Muscle layer of colon (tissue), 2 donors: ENCODE results near the gene NAV2.

Experiments used
- H3K27ac ChIP-seq: one replicate; pipeline ENCODE4 v1.7.0; 2013; ENCODE audit warnings: low read depth, mild to moderate bottlenecking, low read length, moderate library complexity
- H3K27me3 ChIP-seq, 2 donors: one replicate each; pipeline ENCODE4 v1.7.0; 2013; ENCODE audit warnings: low read length in 2 of 2, mild to moderate bottlenecking in 2 of 2; ENCODE audit not compliant: insufficient read depth in 2 of 2, control insufficient read depth in 1 of 2
- H3K36me3 ChIP-seq: one replicate; pipeline ENCODE4 v1.7.0; 2013; ENCODE audit warnings: mild to moderate bottlenecking, low read length; ENCODE audit not compliant: insufficient read depth
- H3K4me1 ChIP-seq: one replicate; pipeline ENCODE4 v1.7.0; 2013; ENCODE audit warnings: mild to moderate bottlenecking, low read length; ENCODE audit not compliant: insufficient read depth
- H3K4me3 ChIP-seq, 2 donors: one replicate each; pipeline ENCODE4 v1.7.0; 2013; ENCODE audit warnings: low read length in 2 of 2, low read depth in 1 of 2, mild to moderate bottlenecking in 1 of 2, moderate library complexity in 1 of 2
- H3K9ac ChIP-seq: one replicate; pipeline ENCODE4 v1.7.0; 2013; ENCODE audit warnings: low read length
- H3K9me3 ChIP-seq: one replicate; pipeline ENCODE4 v1.7.0; 2013; ENCODE audit warnings: mild to moderate bottlenecking, low read length
- donor health status: abdominal sarcoma.
- donor health status: Adenocarcinoma of cecum.

NAV2 gene

GRCh38 chr11:19704213-19704612, 8.4 kb upstream of the NAV2 start:
- Histone ChIP-seq H3K4me1 (peaks cover 46% of the 10 kb centered on the region), H3K9ac (no peak overlapping the region), H3K9me3 (no peaks in the 10 kb centered on the region), H3K27ac (peak overlapping the region; percentile 70), H3K4me3 (no peak overlapping the region), H3K36me3 (no peaks in the 10 kb centered on the region), H3K27me3 (no peaks in the 10 kb centered on the region)

GRCh38 chr11:19705936-19706335, 6.7 kb upstream of the NAV2 start:
- Histone ChIP-seq H3K27ac (peak overlapping the region; percentile 80), H3K9me3 (no peaks in the 10 kb centered on the region), H3K9ac (no peak overlapping the region)

GRCh38 chr11:19711911-19712280, 741 bp upstream of the NAV2 start:
- Histone ChIP-seq H3K4me3 (peak overlapping the region; percentile 44 to 60), H3K27me3 (peaks cover 0 to 9% of the 10 kb centered on the region in 2 donors), H3K9me3 (no peaks in the 10 kb centered on the region), H3K9ac (peak overlapping the region; percentile 67), H3K36me3 (no peaks in the 10 kb centered on the region), H3K4me1 (peaks cover 33% of the 10 kb centered on the region), H3K27ac (peak overlapping the region; percentile 96)

More at GRCh38 chr11:19705936-19706335, 6.7 kb upstream of the NAV2 start:
- no peaks in the 10 kb centered on the region for H3K27me3 ChIP-seq
- H3K4me1 ChIP-seq: peaks cover 47% of the 10 kb centered on the region
- no peaks in the 10 kb centered on the region for H3K36me3 ChIP-seq
- no peak overlapping the region for H3K4me3 ChIP-seq

GRCh38 chr11:19713196-19714021, 772 bp downstream of the NAV2 start:
- peaks cover 44% of the 10 kb centered on the region for H3K4me1 ChIP-seq
- H3K36me3 ChIP-seq: no peaks in the 10 kb centered on the region
- peak overlapping the region; percentile 91 for H3K27ac ChIP-seq
- H3K9ac ChIP-seq: peak overlapping the region; percentile 81
- H3K9me3 ChIP-seq: no peaks in the 10 kb centered on the region
- peaks cover 0 to 9% of the 10 kb centered on the region in 2 donors for H3K27me3 ChIP-seq
- peak overlapping the region; percentile 86 to 90 for H3K4me3 ChIP-seq

GRCh38 chr11:19714022-19714386, 1.4 kb downstream of the NAV2 start:
- H3K9me3 ChIP-seq: no peaks in the 10 kb centered on the region
- peaks cover 50% of the 10 kb centered on the region for H3K4me1 ChIP-seq
- peak overlapping the region; percentile 91 for H3K27ac ChIP-seq
- H3K4me3 ChIP-seq: peak overlapping the region; percentile 86 to 90
- peak overlapping the region; percentile 81 for H3K9ac ChIP-seq
- H3K36me3 ChIP-seq: no peaks in the 10 kb centered on the region
- peaks cover 0 to 9% of the 10 kb centered on the region in 2 donors for H3K27me3 ChIP-seq

GRCh38 chr11:19714387-19715363, 2.0 kb downstream of the NAV2 start:
- H3K9ac ChIP-seq: peak overlapping the region; percentile 81
- H3K27ac ChIP-seq: peak overlapping the region; percentile 91
- no peaks in the 10 kb centered on the region for H3K36me3 ChIP-seq
- peak overlapping the region; percentile 86 to 90 for H3K4me3 ChIP-seq
- no peaks in the 10 kb centered on the region for H3K9me3 ChIP-seq
- peaks cover 57% of the 10 kb centered on the region for H3K4me1 ChIP-seq
- H3K27me3 ChIP-seq: peaks cover 0 to 9% of the 10 kb centered on the region in 2 donors

- H3K36me3 ChIP-seq: no peaks in the 10 kb centered on the region
- peak overlapping the region; percentile 91 for H3K27ac ChIP-seq
- peaks cover 64% of the 10 kb centered on the region for H3K4me1 ChIP-seq
- peaks cover 0 to 9% of the 10 kb centered on the region in 2 donors for H3K27me3 ChIP-seq
- peak overlapping the region; percentile 86 to 90 for H3K4me3 ChIP-seq
- H3K9ac ChIP-seq: peak overlapping the region; percentile 81
- no peaks in the 10 kb centered on the region for H3K9me3 ChIP-seq
Measured at GRCh38 chr11:19715373-19715772, 2.7 kb downstream of the NAV2 start.

- Histone ChIP-seq H3K9me3 (no peaks in the 10 kb centered on the region), H3K27ac (peak overlapping the region; percentile 91)
Measured at GRCh38 chr11:19718051-19718450, 5.4 kb downstream of the NAV2 start.

GRCh38 chr11:19718951-19719350, 6.3 kb downstream of the NAV2 start:
- no peaks in the 10 kb centered on the region for H3K9me3 ChIP-seq
- peaks cover 69% of the 10 kb centered on the region for H3K4me1 ChIP-seq
- peaks cover under 1% of the 10 kb centered on the region for H3K36me3 ChIP-seq
- no peak overlapping the region for H3K4me3 ChIP-seq
- peaks cover 0 to 3% of the 10 kb centered on the region in 2 donors for H3K27me3 ChIP-seq
- no peak overlapping the region for H3K9ac ChIP-seq
- H3K27ac ChIP-seq: peak overlapping the region; percentile 65

More at GRCh38 chr11:19718051-19718450, 5.4 kb downstream of the NAV2 start:
- no peak overlapping the region for H3K4me3 ChIP-seq
- H3K4me1 ChIP-seq: peaks cover 60% of the 10 kb centered on the region
- H3K9ac ChIP-seq: no peak overlapping the region
- H3K36me3 ChIP-seq: no peaks in the 10 kb centered on the region
- peaks cover 0 to 9% of the 10 kb centered on the region in 2 donors for H3K27me3 ChIP-seq

- H3K9ac ChIP-seq: no peak overlapping the region
- H3K27ac ChIP-seq: peak overlapping the region; percentile 65
- H3K27me3 ChIP-seq: no peaks in the 10 kb centered on the region
- H3K4me1 ChIP-seq: peaks cover 71% of the 10 kb centered on the region
- no peaks in the 10 kb centered on the region for H3K9me3 ChIP-seq
- H3K36me3 ChIP-seq: peaks cover 9% of the 10 kb centered on the region
- no peak overlapping the region for H3K4me3 ChIP-seq
Measured at GRCh38 chr11:19719960-19720359, 7.3 kb downstream of the NAV2 start.

- no peak overlapping the region for H3K9ac ChIP-seq
- H3K4me1 ChIP-seq: peaks cover 73% of the 10 kb centered on the region
- H3K27ac ChIP-seq: no peak overlapping the region
Measured at GRCh38 chr11:19721176-19721575, 8.5 kb downstream of the NAV2 start.

More at GRCh38 chr11:19721176-19721575, 8.5 kb downstream of the NAV2 start:
- H3K4me3 ChIP-seq: no peak overlapping the region
- H3K27me3 ChIP-seq: no peaks in the 10 kb centered on the region
- H3K36me3 ChIP-seq: peaks cover 11% of the 10 kb centered on the region
- no peaks in the 10 kb centered on the region for H3K9me3 ChIP-seq
